Transverse colon (tissue), 4 donors: ENCODE results near the gene SRSF11. TPM values are rescaled to one million over a fixed set of nuclear protein-coding genes. Genes with fewer than 3 reads are reported as not detected.

Experiments
- DNase-seq: peaks from one replicate; pipeline ENCODE4 v3.0.0-alpha.2; 2019
- H3K27ac ChIP-seq, 4 donors: fragments of 200-600 bp; sonication (generic); 2 replicates each; pipeline ENCODE4 v1.5.1; 2016 to 2018; ENCODE audit warnings: inconsistent platforms in 4 of 4
- H3K27me3 ChIP-seq: fragments of 200-600 bp; sonication (generic); 2 replicates; pipeline ENCODE4 v1.5.1; 2017; ENCODE audit warnings: inconsistent platforms
- H3K36me3 ChIP-seq, 4 donors: fragments of 200-600 bp; sonication (generic); 2 replicates each; pipeline ENCODE4 v1.5.1; 2017 to 2019; ENCODE audit warnings: inconsistent platforms in 4 of 4
- H3K4me1 ChIP-seq, 4 donors: fragments of 200-600 bp; sonication (generic); 2 replicates each; pipeline ENCODE4 v1.5.1; 2017 to 2020; ENCODE audit warnings: inconsistent platforms in 4 of 4
- H3K4me3 ChIP-seq, 4 donors: fragments of 200-600 bp; sonication (generic); 1 replicate in 1 of 4; 2 replicates in 3 of 4; pipeline versions ENCODE4 v1.5.1 to v1.6.1; 2017 to 2019; ENCODE audit warnings: inconsistent platforms in 4 of 4
- H3K9me3 ChIP-seq, 2 donors: fragments of 200-600 bp; sonication (generic); 2 replicates each; pipeline ENCODE4 v1.5.1; 2017 to 2019; ENCODE audit warnings: inconsistent platforms in 2 of 2
- EP300 ChIP-seq: sonication (generic); formaldehyde crosslinking; IDR thresholded peaks from one replicate; pipeline ENCODE4 v1.6.1; 2017; ENCODE audit warnings: antibody characterized with exemption, low read depth
- POLR2A ChIP-seq: fragments of 450-650 bp; IDR thresholded peaks from one replicate; pipeline ENCODE4 v1.6.1; 2016; ENCODE audit warnings: antibody characterized with exemption, mild to moderate bottlenecking, moderate library complexity
- POLR2AphosphoS5 ChIP-seq, 3 donors: sonication (generic); formaldehyde crosslinking; IDR thresholded peaks; one replicate each; pipeline ENCODE4 v1.6.1; 2016; ENCODE audit warnings: antibody characterized with exemption in 3 of 3
- WGBS, 2 donors: methylation state at CpG; one replicate each; pipeline ENCODE4 v1.1.5; 2018; ENCODE audit warnings: low coverage in 1 of 2; 5-methylcytosine and 5-hydroxymethylcytosine counted together
- in situ Hi-C, 4 donors: fragments of 200-750 bp; cut with MboI; loops; one replicate each; pipeline versions ENCODE4 v1.15.0 to v1.15.1; 2017; ENCODE audit warnings: low sequenced_read_pairs in 3 of 4, low pct_ligation_motif_present in 1 of 4, low pct_unique_long_range_greater_than_20kb in 1 of 4
- intact Hi-C: fragments of 100-400 bp; cut with DNase I; formaldehyde crosslinking; loops from one replicate; pipeline ENCODE4 v1.15.1; 2023; ENCODE audit warnings: low total_unique reads
- total RNA-seq, 4 donors: library from RNA; depleted of rRNA; stranded (reverse); fragments of >200 nt; gene quantifications; one replicate each; pipeline ENCODE4 v1.1.0, GENCODE V29; 2016
- TF ChIP-seq, protein P1 (sequence below), 5 experiments: fragments of 200-600 bp in 3 of 5; fragments of 450-650 bp in 2 of 5; sonication (generic) in 3 of 5; IDR thresholded peaks; 1 replicate in 2 of 5; 2 replicates in 3 of 5; pipeline ENCODE4 v1.5.1; 2016 to 2017; ENCODE audit warnings: antibody characterized with exemption in 5 of 5, inconsistent platforms in 3 of 5, mild to moderate bottlenecking in 2 of 5, moderate library complexity in 1 of 5

The SRSF11 gene
- total RNA-seq, 4 donors from 2014 or later, result 103 to 573 (median 189) TPM

DNA sequence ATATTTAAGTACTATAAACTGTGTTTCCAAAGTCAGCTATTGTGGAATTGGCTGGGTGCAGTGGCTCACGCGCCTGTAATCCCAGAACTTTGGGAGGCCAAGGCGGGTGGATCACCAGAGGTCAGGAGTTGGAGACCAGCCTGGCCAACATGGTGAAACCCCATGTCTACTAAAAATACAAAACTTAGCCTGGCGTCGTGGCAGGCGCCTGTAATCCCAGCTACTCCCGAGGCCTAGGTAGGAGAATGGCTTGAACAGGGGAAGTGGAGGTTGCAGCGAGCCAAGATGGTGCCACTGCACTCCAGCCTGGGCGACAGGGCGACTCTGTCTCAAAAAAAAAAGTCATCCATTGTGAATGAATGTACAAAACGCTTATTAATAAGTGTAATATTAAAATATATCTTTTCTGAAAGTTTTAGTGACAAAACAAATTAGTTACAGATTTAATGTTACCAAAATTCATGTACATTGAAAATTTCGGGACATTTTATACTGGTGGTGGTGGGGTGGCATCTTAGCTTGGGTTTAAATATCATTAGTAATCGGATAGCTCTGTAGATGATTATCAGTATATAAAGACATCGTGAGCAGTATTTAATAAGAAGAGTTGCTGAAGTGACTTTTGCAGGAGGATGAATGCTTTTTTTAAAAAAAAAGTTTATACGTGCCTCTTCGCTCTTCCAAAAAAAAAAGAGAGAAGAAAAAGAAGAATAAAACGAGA is 503 bp upstream of the SRSF11 start:
- Histone ChIP-seq H3K36me3 (peaks cover 0 to 5% (median 0%) of the 10 kb centered on the region in 4 donors), H3K27ac (peak overlapping the region; percentile 94 to 99 (median 98)), H3K27me3 (no peaks in the 10 kb centered on the region), H3K4me1 (peaks cover 14 to 39% (median 26%) of the 10 kb centered on the region in 4 donors), H3K4me3 (peak overlapping the region; percentile 12 to 75 (median 63)), H3K9me3 (no peaks in the 10 kb centered on the region)
- DNase-seq, result no peak
- intact Hi-C loops (loop anchor here (10.0 kb wide), 1 partner anchor 844 kb away; no protein-coding TSS in a partner anchor), in situ Hi-C loops (no loop called here)
- TF ChIP-seq POLR2A (no peak), EP300 (no peak), POLR2AphosphoS5 (IDR thresholded peaks at IDR 0.05) (no peak)
- TF ChIP-seq, protein P1, sequence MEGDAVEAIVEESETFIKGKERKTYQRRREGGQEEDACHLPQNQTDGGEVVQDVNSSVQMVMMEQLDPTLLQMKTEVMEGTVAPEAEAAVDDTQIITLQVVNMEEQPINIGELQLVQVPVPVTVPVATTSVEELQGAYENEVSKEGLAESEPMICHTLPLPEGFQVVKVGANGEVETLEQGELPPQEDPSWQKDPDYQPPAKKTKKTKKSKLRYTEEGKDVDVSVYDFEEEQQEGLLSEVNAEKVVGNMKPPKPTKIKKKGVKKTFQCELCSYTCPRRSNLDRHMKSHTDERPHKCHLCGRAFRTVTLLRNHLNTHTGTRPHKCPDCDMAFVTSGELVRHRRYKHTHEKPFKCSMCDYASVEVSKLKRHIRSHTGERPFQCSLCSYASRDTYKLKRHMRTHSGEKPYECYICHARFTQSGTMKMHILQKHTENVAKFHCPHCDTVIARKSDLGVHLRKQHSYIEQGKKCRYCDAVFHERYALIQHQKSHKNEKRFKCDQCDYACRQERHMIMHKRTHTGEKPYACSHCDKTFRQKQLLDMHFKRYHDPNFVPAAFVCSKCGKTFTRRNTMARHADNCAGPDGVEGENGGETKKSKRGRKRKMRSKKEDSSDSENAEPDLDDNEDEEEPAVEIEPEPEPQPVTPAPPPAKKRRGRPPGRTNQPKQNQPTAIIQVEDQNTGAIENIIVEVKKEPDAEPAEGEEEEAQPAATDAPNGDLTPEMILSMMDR (IDR thresholded peaks at IDR 0.05), result no peak
- 42 to 53% methylated on average over 13 to 17 of the region's 17 CpGs for WGBS, 2 donors

GRCh38 chr1:70222716-70223235 is 1.6 kb downstream of the SRSF11 start:
- peak overlapping the region; percentile 94 to 99 (median 98) for H3K27ac ChIP-seq
- H3K4me3 ChIP-seq, result peak overlapping the region in 2 of 4 donors; percentile 74 to 75
- no peaks in the 10 kb centered on the region for H3K27me3 ChIP-seq
- no peaks in the 10 kb centered on the region for H3K36me3 ChIP-seq
- H3K9me3 ChIP-seq, result no peaks in the 10 kb centered on the region
- H3K4me1 ChIP-seq, result peaks cover 14 to 52% (median 30%) of the 10 kb centered on the region in 4 donors
- TF ChIP-seq POLR2AphosphoS5 (IDR thresholded peaks at IDR 0.05) (no peak), POLR2A (no peak), EP300 (no peak)
- TF ChIP-seq, protein P1 (IDR thresholded peaks at IDR 0.05), result no peak
- 11 to 23% methylated on average over 3 of the region's 3 CpGs for WGBS, 2 donors
- in situ Hi-C loops, result no loop called here
- intact Hi-C loops, result loop anchor here (10.0 kb wide), 1 partner anchor 842 kb away; no protein-coding TSS in a partner anchor
- no peak for DNase-seq

DNA sequence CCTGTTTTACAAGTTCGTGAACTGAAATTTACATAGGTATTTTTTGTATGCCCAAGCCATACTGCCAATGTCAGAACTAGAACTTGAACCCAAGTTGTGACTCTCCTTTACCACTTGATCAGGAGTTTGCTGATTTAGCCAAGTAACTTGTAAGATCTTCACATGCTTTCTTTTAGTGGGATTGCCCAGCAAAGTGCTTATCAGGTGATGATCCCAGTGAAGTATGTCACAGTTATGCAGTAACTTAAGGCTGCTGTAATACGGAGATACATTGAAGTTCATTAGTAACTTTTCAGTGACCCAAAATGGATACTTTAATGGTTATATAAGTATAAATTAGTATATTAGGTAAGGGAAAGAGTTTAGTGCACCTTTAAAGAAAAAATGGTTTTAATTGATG is 3.8 kb downstream of the SRSF11 start:
- peaks cover 14 to 54% (median 30%) of the 10 kb centered on the region in 4 donors for H3K4me1 ChIP-seq
- no peaks in the 10 kb centered on the region for H3K27me3 ChIP-seq
- 89 to 90% methylated on average over 2 of the region's 2 CpGs for WGBS, 2 donors
- no peak overlapping the region for H3K27ac ChIP-seq
- TF ChIP-seq EP300 (no peak), POLR2A (no peak), POLR2AphosphoS5 (IDR thresholded peaks at IDR 0.05) (no peak)
- TF ChIP-seq, protein P1 (IDR thresholded peaks at IDR 0.05), result no peak
- H3K9me3 ChIP-seq, result no peaks in the 10 kb centered on the region
- no peak overlapping the region for H3K4me3 ChIP-seq
- in situ Hi-C loops, result loop anchor here (25.0 kb wide), 1 partner anchor 837 kb away; no protein-coding TSS in a partner anchor
- intact Hi-C loops, result loop anchor here (10.0 kb wide), 1 partner anchor 840 kb away; no protein-coding TSS in a partner anchor
- H3K36me3 ChIP-seq, result peaks cover 0 to 18% (median 9%) of the 10 kb centered on the region in 4 donors
- no peak for DNase-seq

DNA sequence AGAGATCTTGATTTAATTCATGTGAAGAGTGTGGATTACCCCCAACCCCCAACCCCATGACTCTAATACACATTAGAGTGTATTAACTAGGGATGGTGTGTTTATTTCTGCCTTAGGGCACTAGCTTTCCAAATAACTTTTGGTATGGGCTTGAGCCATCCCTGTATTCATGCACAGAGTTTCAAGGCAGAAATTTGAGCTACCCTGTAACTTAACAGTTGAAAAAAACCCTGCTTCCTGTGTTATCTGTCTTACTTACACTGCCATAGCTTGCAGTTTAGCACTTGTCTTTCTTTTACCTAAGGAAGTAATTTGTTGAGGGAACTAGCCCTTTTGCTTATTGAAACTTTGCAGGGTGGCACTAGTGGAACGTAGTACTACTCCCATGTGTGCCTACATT is 6.3 kb downstream of the SRSF11 start:
- Histone ChIP-seq H3K27ac (no peak overlapping the region), H3K4me1 (peaks cover 13 to 40% (median 20%) of the 10 kb centered on the region in 4 donors), H3K4me3 (no peak overlapping the region), H3K27me3 (no peaks in the 10 kb centered on the region), H3K36me3 (peaks cover 0 to 42% (median 19%) of the 10 kb centered on the region in 4 donors), H3K9me3 (no peaks in the 10 kb centered on the region)
- TF ChIP-seq, protein P1 (IDR thresholded peaks at IDR 0.05), result no peak
- TF ChIP-seq EP300 (no peak), POLR2A (no peak), POLR2AphosphoS5 (IDR thresholded peaks at IDR 0.05) (no peak)
- intact Hi-C loops (loop anchor here (10.0 kb wide), 1 partner anchor 837 kb away; no protein-coding TSS in a partner anchor), in situ Hi-C loops (loop anchor here (25.0 kb wide), 1 partner anchor 835 kb away; no protein-coding TSS in a partner anchor)
- 39 to 60% methylated on average over 1 of the region's 1 CpG for WGBS, 2 donors
- DNase-seq, result no peak
